Lower leg skin (tissue), 3 donors: ENCODE results near the gene CACNA1S.

Source experiments
- POLR2A ChIP-seq, 2 donors: fragments of 450-650 bp; IDR thresholded peaks; one replicate each; pipeline ENCODE4 v1.6.1; 2016 to 2017; ENCODE audit warnings: antibody characterized with exemption in 2 of 2, mild to moderate bottlenecking in 1 of 2, moderate library complexity in 1 of 2
- TF ChIP-seq, protein P1 (sequence below), 3 donors: fragments of 450-650 bp; IDR thresholded peaks; one replicate each; pipeline ENCODE4 v1.5.1; 2016; ENCODE audit warnings: antibody characterized with exemption in 3 of 3, mild to moderate bottlenecking in 3 of 3, moderate library complexity in 2 of 3

DNA sequence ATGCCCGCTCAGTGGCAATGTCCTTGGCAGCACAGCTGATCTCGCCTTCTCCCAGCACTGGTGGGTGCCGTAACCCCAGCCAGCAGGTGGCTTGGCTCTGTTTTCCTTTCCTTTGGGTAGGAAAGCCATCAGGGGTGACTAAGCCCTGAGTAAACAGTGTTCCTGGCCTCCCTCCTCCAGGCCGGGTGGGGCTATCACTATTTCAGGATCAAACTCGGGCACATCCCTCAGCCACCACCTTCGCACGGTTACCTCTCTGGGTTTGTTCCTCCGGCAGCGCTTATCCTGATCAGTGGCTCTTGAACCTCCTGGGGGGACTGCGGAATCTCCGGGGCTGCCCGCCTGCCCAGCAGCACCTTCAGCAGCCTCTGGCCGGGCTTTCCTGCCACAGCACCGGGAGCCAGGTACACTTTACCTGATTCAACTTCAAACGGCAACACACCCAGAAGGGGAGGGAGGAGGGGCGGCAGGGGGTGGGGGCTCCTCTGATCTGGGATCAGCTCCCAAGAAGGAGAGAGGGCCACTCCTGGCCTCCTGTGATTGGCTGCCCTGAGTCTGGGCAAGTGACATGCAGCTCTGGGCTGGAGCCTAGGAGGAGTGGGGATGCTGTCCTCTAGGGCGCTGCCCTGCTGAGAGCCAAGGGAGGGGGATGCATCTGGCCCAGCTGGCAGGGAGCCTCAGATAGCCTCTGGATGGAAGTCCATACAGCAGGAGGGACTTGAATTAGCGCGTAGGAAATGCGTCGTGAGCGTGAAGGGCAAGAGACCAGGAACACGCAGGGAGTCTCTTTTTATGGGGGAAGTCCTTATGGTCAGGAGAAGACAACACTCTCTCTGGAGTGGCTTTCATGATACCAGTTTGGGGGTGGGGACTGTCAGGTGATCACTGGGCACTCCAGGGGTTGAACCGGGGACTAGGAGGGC lies 14.9 kb upstream of the CACNA1S start, which contains the start of gene ASCL5:
- TF ChIP-seq, protein P1, sequence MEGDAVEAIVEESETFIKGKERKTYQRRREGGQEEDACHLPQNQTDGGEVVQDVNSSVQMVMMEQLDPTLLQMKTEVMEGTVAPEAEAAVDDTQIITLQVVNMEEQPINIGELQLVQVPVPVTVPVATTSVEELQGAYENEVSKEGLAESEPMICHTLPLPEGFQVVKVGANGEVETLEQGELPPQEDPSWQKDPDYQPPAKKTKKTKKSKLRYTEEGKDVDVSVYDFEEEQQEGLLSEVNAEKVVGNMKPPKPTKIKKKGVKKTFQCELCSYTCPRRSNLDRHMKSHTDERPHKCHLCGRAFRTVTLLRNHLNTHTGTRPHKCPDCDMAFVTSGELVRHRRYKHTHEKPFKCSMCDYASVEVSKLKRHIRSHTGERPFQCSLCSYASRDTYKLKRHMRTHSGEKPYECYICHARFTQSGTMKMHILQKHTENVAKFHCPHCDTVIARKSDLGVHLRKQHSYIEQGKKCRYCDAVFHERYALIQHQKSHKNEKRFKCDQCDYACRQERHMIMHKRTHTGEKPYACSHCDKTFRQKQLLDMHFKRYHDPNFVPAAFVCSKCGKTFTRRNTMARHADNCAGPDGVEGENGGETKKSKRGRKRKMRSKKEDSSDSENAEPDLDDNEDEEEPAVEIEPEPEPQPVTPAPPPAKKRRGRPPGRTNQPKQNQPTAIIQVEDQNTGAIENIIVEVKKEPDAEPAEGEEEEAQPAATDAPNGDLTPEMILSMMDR (IDR thresholded peaks at IDR 0.05), result no peak
- no peak for TF ChIP-seq POLR2A (IDR thresholded peaks at IDR 0.05)
